HEK293T (cell line): ENCODE data around the gene ZXDC.

Experiments used
- FOXK2 ChIP-seq: fragments of 450-650 bp; IDR thresholded peaks from 2 replicates; pipeline ENCODE4 v1.6.1; 2016; ENCODE audit warnings: mild to moderate bottlenecking
- FOXM1 ChIP-seq: fragments of 450-650 bp; IDR thresholded peaks from 2 replicates; pipeline ENCODE4 v1.6.1; 2017; ENCODE audit warnings: mild to moderate bottlenecking, borderline replicate concordance
- HDGF ChIP-seq: fragments of 450-650 bp; IDR thresholded peaks from 2 replicates; pipeline ENCODE4 v1.6.1; 2017; ENCODE audit warnings: antibody characterized with exemption, borderline replicate concordance

- TF ChIP-seq FOXM1 = no peak
- TF ChIP-seq HDGF = no peak
- TF ChIP-seq FOXK2 = no peak
Measured at GRCh38 chr3:126502656-126503055, 27.0 kb upstream of the ZXDC start.
